Body of pancreas (tissue), 4 donors: ENCODE results near the gene ZNF200. TPM values are rescaled to one million over a fixed set of nuclear protein-coding genes. Genes with fewer than 3 reads are reported as not detected.

Experiments
- ATAC-seq: fragments of 150-250 bp; one replicate; pipeline ENCODE4 v1.9.1; 2016
- DNase-seq, 4 donors: peaks; one replicate each; pipeline ENCODE4 v3.0.0-alpha.2; 2019
- H3K27ac ChIP-seq, 4 donors: fragments of 200-600 bp; sonication (generic); 1 replicate in 3 of 4; 2 replicates in 1 of 4; pipeline versions ENCODE4 v1.5.1 to v1.6.1; 2016 to 2019; ENCODE audit warnings: mild to moderate bottlenecking in 1 of 4, mixed read lengths in 1 of 4, moderate library complexity in 1 of 4
- H3K27me3 ChIP-seq, 2 donors: fragments of 200-600 bp; sonication (generic); one replicate each; pipeline ENCODE4 v1.6.0; 2016; ENCODE audit warnings: mild to moderate bottlenecking in 1 of 2
- H3K36me3 ChIP-seq, 2 donors: fragments of 200-600 bp; sonication (generic); replicated peaks in 1 of 2; 2 replicates each; pipeline ENCODE4 v1.5.1; 2016; ENCODE audit warnings: low read depth in 2 of 2; ENCODE audit not compliant: insufficient read depth in 1 of 2
- H3K4me1 ChIP-seq: fragments of 200-600 bp; sonication (generic); one replicate; pipeline ENCODE4 v1.6.0; 2016
- H3K4me3 ChIP-seq, 2 donors: fragments of 200-600 bp; sonication (generic); 1 replicate in 1 of 2; 2 replicates in 1 of 2; pipeline ENCODE4 v1.5.1; 2016 to 2019
- H3K9me3 ChIP-seq, 3 donors: fragments of 200-600 bp; sonication (generic); 1 replicate in 2 of 3; 2 replicates in 1 of 3; pipeline ENCODE4 v1.5.1; 2016
- POLR2A ChIP-seq, 3 donors: fragments of 450-650 bp; IDR thresholded peaks; one replicate each; pipeline ENCODE4 v1.6.1; 2016; ENCODE audit warnings: antibody characterized with exemption in 3 of 3, mild to moderate bottlenecking in 2 of 3
- WGBS, 2 donors: methylation state at CpG; one replicate each; pipeline ENCODE4 v1.1.5; 2017; 5-methylcytosine and 5-hydroxymethylcytosine counted together
- intact Hi-C: fragments of 100-400 bp; cut with DNase I; formaldehyde crosslinking; loops from one replicate; pipeline ENCODE4 v1.15.1; 2023
- total RNA-seq, 2 donors: library from RNA; depleted of rRNA; stranded (reverse); fragments of >200 nt; gene quantifications; one replicate each; pipeline ENCODE4 v1.1.0, GENCODE V29; 2016
- TF ChIP-seq, protein P1 (sequence below), 7 experiments: fragments of 450-650 bp in 4 of 7; fragments of 200-600 bp in 3 of 7; sonication (generic) in 3 of 7; IDR thresholded peaks; one replicate each; pipeline ENCODE4 v1.5.1; 2016 to 2019; ENCODE audit warnings: antibody characterized with exemption in 7 of 7

The ZNF200 gene
- total RNA-seq, 2 donors from 2014 or later = 2.0 to 7.0 TPM

DNA sequence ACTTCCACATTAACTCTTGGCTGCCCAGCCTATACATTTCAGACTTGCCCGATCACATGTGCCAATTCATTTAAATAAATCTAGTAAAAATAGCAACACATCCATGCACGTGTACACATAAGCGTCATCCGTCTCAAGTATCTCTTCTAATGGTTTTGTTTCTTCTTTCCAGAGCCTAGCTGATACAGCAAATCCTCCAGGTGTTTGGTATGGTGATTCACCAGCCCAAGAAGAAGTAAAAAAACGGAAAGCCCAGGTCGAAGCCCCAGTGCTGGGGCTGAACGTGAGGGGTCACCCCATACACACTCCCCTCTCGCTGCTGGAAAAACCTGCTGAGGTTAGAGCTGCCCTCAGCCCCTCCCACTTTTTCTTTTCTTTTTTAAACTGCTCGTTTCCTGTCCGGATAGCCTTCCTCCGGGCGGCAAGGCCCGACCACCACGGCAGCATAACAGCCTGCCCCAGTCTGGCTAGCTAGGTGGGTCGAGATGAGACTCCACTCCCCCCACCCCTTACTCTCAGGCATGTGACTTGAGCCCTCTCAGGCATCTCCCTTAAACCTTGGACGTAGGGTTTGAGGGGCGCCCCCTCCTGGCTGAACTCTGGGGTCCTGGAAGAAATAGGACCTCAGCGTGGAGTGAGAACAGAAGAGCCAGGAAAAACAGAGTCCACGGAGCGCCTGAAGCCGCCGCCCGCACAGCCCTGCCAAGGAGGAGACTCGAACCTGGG lies 60.9 kb downstream of the ZNF200 start:
- TF ChIP-seq, protein P1, sequence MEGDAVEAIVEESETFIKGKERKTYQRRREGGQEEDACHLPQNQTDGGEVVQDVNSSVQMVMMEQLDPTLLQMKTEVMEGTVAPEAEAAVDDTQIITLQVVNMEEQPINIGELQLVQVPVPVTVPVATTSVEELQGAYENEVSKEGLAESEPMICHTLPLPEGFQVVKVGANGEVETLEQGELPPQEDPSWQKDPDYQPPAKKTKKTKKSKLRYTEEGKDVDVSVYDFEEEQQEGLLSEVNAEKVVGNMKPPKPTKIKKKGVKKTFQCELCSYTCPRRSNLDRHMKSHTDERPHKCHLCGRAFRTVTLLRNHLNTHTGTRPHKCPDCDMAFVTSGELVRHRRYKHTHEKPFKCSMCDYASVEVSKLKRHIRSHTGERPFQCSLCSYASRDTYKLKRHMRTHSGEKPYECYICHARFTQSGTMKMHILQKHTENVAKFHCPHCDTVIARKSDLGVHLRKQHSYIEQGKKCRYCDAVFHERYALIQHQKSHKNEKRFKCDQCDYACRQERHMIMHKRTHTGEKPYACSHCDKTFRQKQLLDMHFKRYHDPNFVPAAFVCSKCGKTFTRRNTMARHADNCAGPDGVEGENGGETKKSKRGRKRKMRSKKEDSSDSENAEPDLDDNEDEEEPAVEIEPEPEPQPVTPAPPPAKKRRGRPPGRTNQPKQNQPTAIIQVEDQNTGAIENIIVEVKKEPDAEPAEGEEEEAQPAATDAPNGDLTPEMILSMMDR (IDR thresholded peaks at IDR 0.05) = no peak
- TF ChIP-seq POLR2A (IDR thresholded peaks at IDR 0.05) = no peak
- ATAC-seq (no peak), DNase-seq (no peak)
- intact Hi-C loops = no loop called here
- Histone ChIP-seq H3K27ac (no peak overlapping the region), H3K27me3 (peaks cover 4 to 63% of the 10 kb centered on the region in 2 donors), H3K9me3 (no peaks in the 10 kb centered on the region), H3K36me3 (no peaks in the 10 kb centered on the region), H3K4me3 (no peak overlapping the region), H3K4me1 (peaks cover 16% of the 10 kb centered on the region)
- WGBS, 2 donors = 9 to 10% methylated on average over 24 of the region's 24 CpGs

Other genes starting within 250 kb of the ZNF200 start
- gene CLDN9, start 222.2 kb downstream of the ZNF200 start, total RNA-seq = 10 to 100 TPM in 1 of 2 donors, 1 to 10 TPM in 1; 4.7 to 11.2 TPM
- under 1 TPM; 0.33 to 0.78 TPM for gene CLDN6, start 217.0 kb downstream of the ZNF200 start, total RNA-seq
- gene TNFRSF12A, start 214.8 kb downstream of the ZNF200 start, total RNA-seq = 100 to 1,000 TPM; 132 to 229 TPM
- 10 to 100 TPM in 1 of 2 donors, 1 to 10 TPM in 1; 6.9 to 15.3 TPM for gene HCFC1R1, start 211.2 kb downstream of the ZNF200 start, total RNA-seq
- 10 to 100 TPM; 11.7 to 21.8 TPM for gene THOC6, start 211.1 kb downstream of the ZNF200 start, total RNA-seq
- 100 to 1,000 TPM; 132 to 357 TPM for gene BICDL2, start 198.2 kb downstream of the ZNF200 start, total RNA-seq
- gene MMP25, start 188.6 kb downstream of the ZNF200 start, total RNA-seq = under 1 TPM; under 0.01 to 0.99 TPM
- 100 to 1,000 TPM; 184 to 238 TPM for gene IL32, start 169.5 kb downstream of the ZNF200 start, total RNA-seq
- not detected for gene ZSCAN10, start 135.9 kb downstream of the ZNF200 start, total RNA-seq
- 10 to 100 TPM; 14.2 to 20.0 TPM for gene ZNF205, start 122.6 kb downstream of the ZNF200 start, total RNA-seq
- gene ZNF213, start 100.1 kb downstream of the ZNF200 start, total RNA-seq = 10 to 100 TPM; 12.5 to 21.4 TPM
- not detected for gene OR1F1, start 47.0 kb downstream of the ZNF200 start, total RNA-seq
- gene MEFV, start 21.5 kb upstream of the ZNF200 start, total RNA-seq = under 1 TPM; 0.78 to 0.99 TPM
- gene ZNF263, start 48.3 kb upstream of the ZNF200 start, total RNA-seq = 10 to 100 TPM; 19.8 to 31.1 TPM
- gene TIGD7, start 70.3 kb upstream of the ZNF200 start, total RNA-seq = 1 to 10 TPM; 2.6 to 4.6 TPM
- 10 to 100 TPM; 12.9 to 15.3 TPM for gene ZNF75A, start 70.3 kb upstream of the ZNF200 start, total RNA-seq
- not detected for gene OR2C1, start 120.7 kb upstream of the ZNF200 start, total RNA-seq
- gene ZSCAN32, start 165.8 kb upstream of the ZNF200 start, total RNA-seq = 1 to 10 TPM; 4.0 to 7.3 TPM
- gene ZNF174, start 166.1 kb upstream of the ZNF200 start, total RNA-seq = 10 to 100 TPM in 1 of 2 donors, 1 to 10 TPM in 1; 4.9 to 13.0 TPM
- 1 to 10 TPM; 1.3 to 2.3 TPM for gene ZNF597, start 208.3 kb upstream of the ZNF200 start, total RNA-seq
- gene NAA60, start 208.5 kb upstream of the ZNF200 start, total RNA-seq = 10 to 100 TPM; 28.3 to 36.3 TPM